Loucy (cell line): ENCODE results near the gene PIGU.

Experiments used
- H2AFZ ChIP-seq: fragments of 200-600 bp; sonication (generic); 2 replicates; pipeline ENCODE4 v1.6.0; 2016; ENCODE audit warnings: antibody characterized with exemption, mild to moderate bottlenecking, low read length, moderate library complexity
- H3F3A ChIP-seq: fragments of 200-600 bp; 2 replicates; pipeline ENCODE4 v1.6.0; 2016; ENCODE audit warnings: antibody characterized with exemption, low read depth, mild to moderate bottlenecking
- H3K27me3 ChIP-seq: fragments of 200-600 bp; sonication (generic); 2 replicates; pipeline ENCODE4 v1.6.1; 2014; ENCODE audit warnings: low read length, mild to moderate bottlenecking; ENCODE audit not compliant: insufficient read depth, poor library complexity, severe bottlenecking
- H3K36me3 ChIP-seq: fragments of 200-600 bp; sonication (generic); 2 replicates; pipeline ENCODE4 v1.6.1; 2016; ENCODE audit warnings: low read length; ENCODE audit not compliant: insufficient read depth
- H3K4me1 ChIP-seq: fragments of 200-600 bp; sonication (generic); 2 replicates; pipeline ENCODE4 v1.5.1; 2014; ENCODE audit warnings: low read length, mild to moderate bottlenecking; ENCODE audit not compliant: insufficient read depth, poor library complexity, severe bottlenecking
- H3K4me2 ChIP-seq: fragments of 200-600 bp; sonication (generic); 2 replicates; pipeline ENCODE4 v1.6.0; 2014; ENCODE audit warnings: antibody characterized with exemption, low read length, low read depth, mild to moderate bottlenecking; ENCODE audit not compliant: poor library complexity, severe bottlenecking
- H3K4me3 ChIP-seq: fragments of 200-600 bp; sonication (generic); 2 replicates; pipeline ENCODE4 v1.5.1; 2014; ENCODE audit warnings: low read length, mild to moderate bottlenecking, mixed read lengths; ENCODE audit not compliant: poor library complexity, severe bottlenecking
- H3K79me2 ChIP-seq: fragments of 200-600 bp; sonication (generic); 2 replicates; pipeline ENCODE4 v1.6.1; 2014; ENCODE audit warnings: low read length; ENCODE audit not compliant: insufficient read depth
- H3K9ac ChIP-seq: fragments of 200-600 bp; sonication (generic); 2 replicates; pipeline ENCODE4 v1.6.0; 2014; ENCODE audit warnings: mild to moderate bottlenecking, low read depth, low read length, moderate library complexity; ENCODE audit not compliant: poor library complexity, severe bottlenecking
- H3K9me2 ChIP-seq: fragments of 200-600 bp; sonication (generic); replicated peaks from 2 replicates; pipeline ENCODE4 v1.6.1; 2016; ENCODE audit warnings: low read depth, low read length, mixed read lengths
- H3K9me3 ChIP-seq: fragments of 200-600 bp; sonication (generic); 2 replicates; pipeline ENCODE4 v1.6.1; 2014; ENCODE audit warnings: mild to moderate bottlenecking, antibody characterized with exemption, low read length, low read depth; ENCODE audit not compliant: insufficient read depth
- H4K20me1 ChIP-seq: fragments of 200-600 bp; sonication (generic); 2 replicates; pipeline ENCODE4 v1.6.0; 2014; ENCODE audit warnings: antibody characterized with exemption, low read length, mild to moderate bottlenecking; ENCODE audit not compliant: insufficient read depth, poor library complexity, severe bottlenecking
- EZH2phosphoT487 ChIP-seq: fragments of 200-600 bp; IDR thresholded peaks from 2 replicates; pipeline ENCODE4 v1.6.1; 2018; ENCODE audit warnings: antibody characterized with exemption, mild to moderate bottlenecking, moderate library complexity, borderline replicate concordance
- TF ChIP-seq, protein P1 (sequence below): fragments of 200-600 bp; sonication (generic); conservative IDR thresholded peaks from 2 replicates; pipeline ENCODE4 v1.5.1; 2014; ENCODE audit warnings: mild to moderate bottlenecking, antibody characterized with exemption, low read length

Gene PIGU

DNA sequence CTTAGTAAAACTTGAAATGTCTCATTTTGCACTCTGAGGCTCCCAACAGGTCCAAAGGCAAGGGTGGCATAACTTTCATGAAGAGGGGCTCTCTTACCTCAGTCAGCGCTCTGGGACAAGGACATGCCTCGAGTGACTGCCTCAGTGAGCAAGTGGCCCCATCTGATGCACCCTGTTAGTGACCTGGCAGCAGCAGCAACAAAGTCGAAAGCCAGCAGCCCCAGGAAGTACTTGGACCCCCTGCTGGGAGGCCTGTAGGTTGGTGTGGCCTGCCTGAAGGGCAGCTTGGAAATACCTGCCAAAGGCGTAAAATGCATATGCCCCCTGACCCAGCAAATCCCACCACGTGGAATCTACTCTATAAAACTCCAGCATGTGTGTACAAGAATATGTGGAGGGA lies 105.1 kb downstream of the PIGU start:
- Histone ChIP-seq H3K36me3 (no peaks in the 10 kb centered on the region; the same call in 1 of the 2 replicates), H3K9ac (no peak overlapping the region), H3K27me3 (no peaks in the 10 kb centered on the region)

DNA sequence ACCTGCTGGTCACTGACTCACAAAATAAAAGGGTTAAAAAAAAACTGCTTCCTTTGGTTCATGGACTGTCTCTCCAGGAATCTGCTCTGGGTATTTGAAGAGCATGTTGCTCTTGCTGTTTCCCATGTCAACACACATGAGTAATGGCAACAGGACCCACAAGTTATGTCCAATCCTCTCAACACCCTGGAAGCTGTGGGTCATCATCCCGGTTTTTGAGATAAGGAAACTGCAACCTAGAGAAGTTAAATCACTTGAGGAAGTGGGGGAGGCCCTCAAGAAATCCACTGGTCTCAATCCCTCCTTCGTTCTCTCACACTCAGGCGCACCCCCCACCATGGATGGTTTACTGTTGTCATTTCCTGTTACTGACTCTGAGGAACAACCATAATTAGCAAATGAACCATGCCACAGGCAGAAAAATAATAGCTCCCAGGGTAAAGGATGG lies 106.0 kb downstream of the PIGU start:
- TF ChIP-seq, protein P1, sequence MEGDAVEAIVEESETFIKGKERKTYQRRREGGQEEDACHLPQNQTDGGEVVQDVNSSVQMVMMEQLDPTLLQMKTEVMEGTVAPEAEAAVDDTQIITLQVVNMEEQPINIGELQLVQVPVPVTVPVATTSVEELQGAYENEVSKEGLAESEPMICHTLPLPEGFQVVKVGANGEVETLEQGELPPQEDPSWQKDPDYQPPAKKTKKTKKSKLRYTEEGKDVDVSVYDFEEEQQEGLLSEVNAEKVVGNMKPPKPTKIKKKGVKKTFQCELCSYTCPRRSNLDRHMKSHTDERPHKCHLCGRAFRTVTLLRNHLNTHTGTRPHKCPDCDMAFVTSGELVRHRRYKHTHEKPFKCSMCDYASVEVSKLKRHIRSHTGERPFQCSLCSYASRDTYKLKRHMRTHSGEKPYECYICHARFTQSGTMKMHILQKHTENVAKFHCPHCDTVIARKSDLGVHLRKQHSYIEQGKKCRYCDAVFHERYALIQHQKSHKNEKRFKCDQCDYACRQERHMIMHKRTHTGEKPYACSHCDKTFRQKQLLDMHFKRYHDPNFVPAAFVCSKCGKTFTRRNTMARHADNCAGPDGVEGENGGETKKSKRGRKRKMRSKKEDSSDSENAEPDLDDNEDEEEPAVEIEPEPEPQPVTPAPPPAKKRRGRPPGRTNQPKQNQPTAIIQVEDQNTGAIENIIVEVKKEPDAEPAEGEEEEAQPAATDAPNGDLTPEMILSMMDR: no peak
- no peaks in the 10 kb centered on the region for H3F3A ChIP-seq
- no peaks in the 10 kb centered on the region for H3K9me3 ChIP-seq
- H3K9me2 ChIP-seq: no peaks in the 10 kb centered on the region
- no peak overlapping the region for H3K4me3 ChIP-seq
- H3K27me3 ChIP-seq: no peaks in the 10 kb centered on the region
- peaks cover 10% of the 10 kb centered on the region for H3K4me1 ChIP-seq
- no peak overlapping the region for H2AFZ ChIP-seq
- H3K36me3 ChIP-seq: no peaks in the 10 kb centered on the region; the same call in 1 of the 2 replicates
- H3K79me2 ChIP-seq: no peaks in the 10 kb centered on the region
- H3K4me2 ChIP-seq: no peak overlapping the region
- peak overlapping the region; percentile 2 for H3K9ac ChIP-seq
- no peaks in the 10 kb centered on the region for H4K20me1 ChIP-seq

More for the DNA sequence above, 105.1 kb downstream of the PIGU start:
- Histone ChIP-seq H3K79me2 (no peaks in the 10 kb centered on the region), H3F3A (no peaks in the 10 kb centered on the region), H3K4me3 (no peak overlapping the region), H3K4me1 (peaks cover 10% of the 10 kb centered on the region), H4K20me1 (no peaks in the 10 kb centered on the region), H3K9me2 (no peaks in the 10 kb centered on the region), H2AFZ (no peak overlapping the region), H3K4me2 (no peak overlapping the region), H3K9me3 (no peaks in the 10 kb centered on the region)
- TF ChIP-seq EZH2phosphoT487: no peak
- TF ChIP-seq, protein P1: no peak

DNA sequence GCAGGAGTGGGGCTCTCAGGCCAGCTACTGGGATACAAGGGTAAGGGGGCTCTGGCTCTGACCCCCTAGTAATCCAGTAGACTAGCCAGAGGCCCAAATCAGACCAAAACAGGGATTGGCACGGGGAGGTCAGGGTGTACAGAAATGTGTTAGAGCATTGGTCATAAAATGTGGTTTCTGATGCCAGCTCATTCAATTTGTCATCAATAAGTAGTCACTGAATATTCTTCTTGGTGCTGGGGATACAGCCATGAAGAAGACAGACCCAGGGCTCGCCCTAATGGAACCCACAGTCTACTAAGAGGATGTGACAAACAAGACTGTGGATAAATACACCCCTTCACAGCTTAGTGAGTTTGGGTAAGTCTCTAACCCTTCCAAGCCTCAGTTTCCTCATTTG lies 107.3 kb downstream of the PIGU start:
- no peaks in the 10 kb centered on the region for H3K79me2 ChIP-seq
- no peaks in the 10 kb centered on the region for H3F3A ChIP-seq
- H4K20me1 ChIP-seq: no peaks in the 10 kb centered on the region
- no peaks in the 10 kb centered on the region for H3K9me2 ChIP-seq
- no peaks in the 10 kb centered on the region; the same call in 1 of the 2 replicates for H3K36me3 ChIP-seq
- H3K4me1 ChIP-seq: peaks cover 10% of the 10 kb centered on the region
- H3K4me3 ChIP-seq: no peak overlapping the region
- H3K9ac ChIP-seq: no peak overlapping the region
- H3K27me3 ChIP-seq: no peaks in the 10 kb centered on the region
- H3K4me2 ChIP-seq: no peak overlapping the region
- no peaks in the 10 kb centered on the region for H3K9me3 ChIP-seq
- H2AFZ ChIP-seq: no peak overlapping the region
- TF ChIP-seq, protein P1: no peak
- TF ChIP-seq EZH2phosphoT487: no peak
